ENCODE results near the gene FAM90A26.

DNA sequence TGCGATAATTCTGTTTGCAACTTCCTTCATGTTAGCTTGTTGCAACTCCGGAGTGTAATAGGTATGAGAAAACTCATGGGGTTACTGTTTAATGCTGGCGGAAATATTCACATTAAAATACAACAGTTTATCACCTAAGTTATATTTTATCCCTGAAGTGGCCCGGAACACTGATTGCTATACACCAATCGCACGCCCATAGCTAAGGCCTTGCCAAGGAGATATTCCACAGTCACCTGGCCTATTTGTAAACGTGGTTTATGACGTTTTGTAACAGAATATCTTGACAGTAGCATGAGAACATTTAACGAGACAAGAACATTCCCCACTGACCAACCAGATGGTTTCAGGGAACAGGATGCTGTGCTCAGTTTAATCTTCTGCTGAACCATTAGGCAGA, 23.2 kb upstream of the FAM90A26 start:
- no peak for TF ChIP-seq EZH2 (IDR thresholded peaks at IDR 0.05)
- no peak for TF ChIP-seq POLR2AphosphoS5 (IDR thresholded peaks at IDR 0.05; ENCODE audit: borderline replicate concordance, low read depth, low read length)
